Parathyroid adenoma (tissue), 2 donors: ENCODE data around the gene PLEKHB2.
"Not testable (repeated sequence)": the region's sequence is repeated elsewhere in the genome, so short reads cannot be mapped to it uniquely, and the experiment has no call there.

ENCODE experiments used
- H2AFZ ChIP-seq: fragments of 300-600 bp; sonication (generic); one replicate; pipeline ENCODE4 v1.7.0; 2017; ENCODE audit warnings: antibody characterized with exemption, mild to moderate bottlenecking
- H3K27ac ChIP-seq: fragments of 300-600 bp; sonication (generic); one replicate; pipeline ENCODE4 v1.7.0; 2017
- H3K27me3 ChIP-seq: fragments of 300-600 bp; sonication (generic); one replicate; pipeline ENCODE4 v1.7.0; 2017; ENCODE audit warnings: low read length; ENCODE audit not compliant: control insufficient read depth, insufficient read depth
- H3K36me3 ChIP-seq: fragments of 300-600 bp; sonication (generic); one replicate; pipeline ENCODE4 v1.7.0; 2017; ENCODE audit warnings: low read length; ENCODE audit not compliant: control insufficient read depth, insufficient read depth
- H3K4me1 ChIP-seq: fragments of 300-600 bp; sonication (generic); one replicate; pipeline ENCODE4 v1.7.0; 2017; ENCODE audit warnings: control low read depth
- H3K4me2 ChIP-seq: fragments of 300-600 bp; sonication (generic); one replicate; pipeline ENCODE4 v1.7.0; 2017; ENCODE audit warnings: low read length
- H3K4me3 ChIP-seq: fragments of 300-600 bp; sonication (generic); one replicate; pipeline ENCODE4 v1.7.0; 2017; ENCODE audit warnings: low read depth, low read length
- H3K79me2 ChIP-seq: fragments of 300-600 bp; sonication (generic); one replicate; pipeline ENCODE4 v1.7.0; 2017; ENCODE audit warnings: control low read depth
- H3K9ac ChIP-seq: fragments of 300-600 bp; sonication (generic); one replicate; pipeline ENCODE4 v1.7.0; 2017; ENCODE audit warnings: mild to moderate bottlenecking
- H3K9me3 ChIP-seq: fragments of 300-600 bp; sonication (generic); one replicate; pipeline ENCODE4 v1.7.0; 2017; ENCODE audit warnings: low read length; ENCODE audit not compliant: control insufficient read depth
- CTCF ChIP-seq: fragments of 300-600 bp; sonication (generic); IDR thresholded peaks from one replicate; pipeline ENCODE4 v1.7.0; 2017; ENCODE audit warnings: antibody characterized with exemption, mild to moderate bottlenecking
- donor health status: primary hyperparathyroidism.

The PLEKHB2 gene

GRCh38 chr2:131168538-131168937, 63.4 kb downstream of the PLEKHB2 start:
- no peaks in the 10 kb centered on the region for H3K27me3 ChIP-seq
- TF ChIP-seq CTCF = no peak
- no peak overlapping the region for H3K27ac ChIP-seq
- no peak overlapping the region for H3K9ac ChIP-seq
- no peak overlapping the region for H2AFZ ChIP-seq
- no peak overlapping the region for H3K4me2 ChIP-seq
- no peaks in the 10 kb centered on the region for H3K79me2 ChIP-seq
- H3K36me3 ChIP-seq = no peaks in the 10 kb centered on the region
- no peaks in the 10 kb centered on the region for H3K9me3 ChIP-seq
- no peak overlapping the region for H3K4me3 ChIP-seq
- H3K4me1 ChIP-seq = no peaks in the 10 kb centered on the region

GRCh38 chr2:131178050-131178449, 72.9 kb downstream of the PLEKHB2 start:
- H3K9me3 ChIP-seq, H3K9ac ChIP-seq, H3K36me3 ChIP-seq, H3K79me2 ChIP-seq, H3K4me1 ChIP-seq, H3K27me3 ChIP-seq, H3K4me2 ChIP-seq, H2AFZ ChIP-seq, H3K27ac ChIP-seq, H3K4me3 ChIP-seq: not testable (repeated sequence)

- H3K9me3 ChIP-seq, H2AFZ ChIP-seq, H3K36me3 ChIP-seq, H3K4me3 ChIP-seq, H3K27ac ChIP-seq, H3K27me3 ChIP-seq, H3K79me2 ChIP-seq, H3K4me2 ChIP-seq, H3K4me1 ChIP-seq, H3K9ac ChIP-seq: not testable (repeated sequence)
Observed at GRCh38 chr2:131178721-131179418, 73.7 kb downstream of the PLEKHB2 start.

GRCh38 chr2:131181451-131181850, 76.3 kb downstream of the PLEKHB2 start:
- not testable (repeated sequence) for H3K4me2 ChIP-seq, H3K79me2 ChIP-seq, H3K4me1 ChIP-seq, H2AFZ ChIP-seq, H3K27ac ChIP-seq, H3K36me3 ChIP-seq, H3K9me3 ChIP-seq, H3K27me3 ChIP-seq, H3K4me3 ChIP-seq, H3K9ac ChIP-seq

GRCh38 chr2:131193421-131193820, 88.3 kb downstream of the PLEKHB2 start:
- not testable (repeated sequence) for H3K9ac ChIP-seq, H3K4me2 ChIP-seq, H3K79me2 ChIP-seq, H3K27me3 ChIP-seq, H3K27ac ChIP-seq, H3K36me3 ChIP-seq, H3K9me3 ChIP-seq, H2AFZ ChIP-seq, H3K4me3 ChIP-seq, H3K4me1 ChIP-seq

GRCh38 chr2:131196186-131196585, 91.0 kb downstream of the PLEKHB2 start:
- not testable (repeated sequence) for H3K27ac ChIP-seq, H3K79me2 ChIP-seq, H2AFZ ChIP-seq, H3K4me1 ChIP-seq, H3K9ac ChIP-seq, H3K4me3 ChIP-seq, H3K9me3 ChIP-seq, H3K27me3 ChIP-seq, H3K36me3 ChIP-seq, H3K4me2 ChIP-seq
